ENCODE results near the gene CPEB1.
"Not testable (repeated sequence)": the region's sequence is repeated elsewhere in the genome, so short reads cannot be mapped to it uniquely, and the experiment has no call there.

Gene CPEB1

GRCh38 chr15:82504074-82504473 is 143.1 kb downstream of the CPEB1 start:
- DNase-seq = not testable (repeated sequence)

- DNase-seq = not testable (repeated sequence)
Observed at GRCh38 chr15:82502700-82503339, 144.3 kb downstream of the CPEB1 start.

GRCh38 chr15:82500772-82501171 is 146.4 kb downstream of the CPEB1 start:
- not testable (repeated sequence) for DNase-seq

- not testable (repeated sequence) for DNase-seq
Observed at GRCh38 chr15:82497978-82498377, 149.2 kb downstream of the CPEB1 start.

Data from NCI-H2029 treated with DMSO at 0.1 percent for 48 hours (cell line).